ENCODE results near the gene AGAP1. TPM values are rescaled to one million over a fixed set of nuclear protein-coding genes. Genes with fewer than 3 reads are reported as not detected.
A peak's percentile ranks its signal among the peaks of the same experiment; 100 is the strongest.

The AGAP1 gene
- total RNA-seq, 1 donor from 2014 or later = 20.4 TPM

GRCh38 chr2:235514627-235515363, 21.0 kb downstream of the AGAP1 start:
- Mint-ChIP-seq H3K9me3 (peaks cover 27% of the 10 kb centered on the region), H3K4me1 (peaks cover 16% of the 10 kb centered on the region), H3K27ac (no peak overlapping the region), H3K4me3 (no peak overlapping the region), H3K36me3 (peaks cover 19% of the 10 kb centered on the region), H3K27me3 (ENCODE audit: insufficient read depth, low read depth) (peaks cover 2% of the 10 kb centered on the region)
- Histone ChIP-seq H3K4me2 (no peak overlapping the region), H3K9ac (no peak overlapping the region), H3K4me1 (peaks cover 7% of the 10 kb centered on the region), H2AFZ (replicated peaks) (no peak overlapping the region), H3K36me3 (no peaks in the 10 kb centered on the region), H3K4me3 (no peak overlapping the region), H4K20me1 (ENCODE audit: low read depth) (peaks cover 31% of the 10 kb centered on the region), H3K27me3 (no peaks in the 10 kb centered on the region), H3K9me3 (ENCODE audit: low read depth) (no peaks in the 10 kb centered on the region), H3K27ac (no peak overlapping the region), H3K79me2 (ENCODE audit: low read depth) (peaks cover 100% of the 10 kb centered on the region), H3F3A (ENCODE audit: low read depth) (no peaks in the 10 kb centered on the region)
- no peak for TF ChIP-seq EZH2 (IDR thresholded peaks at IDR 0.05)
- TF ChIP-seq CTCF (IDR thresholded peaks at IDR 0.05) = peak; percentile 11
- no peak for DNase-seq (ENCODE audit: low spot score)

GRCh38 chr2:235515364-235515742, 21.5 kb downstream of the AGAP1 start:
- Histone ChIP-seq H4K20me1 (ENCODE audit: low read depth) (peaks cover 25% of the 10 kb centered on the region), H2AFZ (replicated peaks) (no peak overlapping the region)
- H3K27ac Mint-ChIP-seq = no peak overlapping the region

GRCh38 chr2:235515821-235516220, 22.0 kb downstream of the AGAP1 start:
- no peak overlapping the region for H3K27ac Mint-ChIP-seq

More at GRCh38 chr2:235515364-235515742, 21.5 kb downstream of the AGAP1 start:
- Histone ChIP-seq H3K79me2 (ENCODE audit: low read depth) (peaks cover 100% of the 10 kb centered on the region), H3K9ac (no peak overlapping the region), H3K4me2 (no peak overlapping the region), H3K27me3 (no peaks in the 10 kb centered on the region), H3K27ac (no peak overlapping the region), H3K4me1 (peaks cover 11% of the 10 kb centered on the region), H3K4me3 (no peak overlapping the region), H3K9me3 (ENCODE audit: low read depth) (no peaks in the 10 kb centered on the region), H3F3A (ENCODE audit: low read depth) (no peaks in the 10 kb centered on the region), H3K36me3 (no peaks in the 10 kb centered on the region)
- Mint-ChIP-seq H3K4me1 (peaks cover 15% of the 10 kb centered on the region), H3K27me3 (ENCODE audit: insufficient read depth, low read depth) (peaks cover 2% of the 10 kb centered on the region), H3K4me3 (no peak overlapping the region), H3K9me3 (peaks cover 31% of the 10 kb centered on the region), H3K36me3 (peaks cover 23% of the 10 kb centered on the region)
- TF ChIP-seq EZH2phosphoT487 (IDR thresholded peaks at IDR 0.05) (no peak), EZH2 (IDR thresholded peaks at IDR 0.05) (no peak), CTCF (IDR thresholded peaks at IDR 0.05) (no peak)
- DNase-seq (ENCODE audit: low spot score) = no peak

More at GRCh38 chr2:235515821-235516220, 22.0 kb downstream of the AGAP1 start:
- Histone ChIP-seq H3K79me2 (ENCODE audit: low read depth) (peaks cover 100% of the 10 kb centered on the region), H3K9me3 (ENCODE audit: low read depth) (no peaks in the 10 kb centered on the region), H3K4me1 (peaks cover 12% of the 10 kb centered on the region), H4K20me1 (ENCODE audit: low read depth) (peaks cover 21% of the 10 kb centered on the region), H3K4me3 (no peak overlapping the region), H3F3A (ENCODE audit: low read depth) (no peaks in the 10 kb centered on the region), H3K27ac (no peak overlapping the region), H3K4me2 (no peak overlapping the region), H3K9ac (no peak overlapping the region), H3K36me3 (no peaks in the 10 kb centered on the region), H2AFZ (replicated peaks) (no peak overlapping the region), H3K27me3 (no peaks in the 10 kb centered on the region)
- no peak for TF ChIP-seq EZH2phosphoT487 (IDR thresholded peaks at IDR 0.05)
- no peak for TF ChIP-seq CTCF (IDR thresholded peaks at IDR 0.05)
- no peak for TF ChIP-seq EZH2 (IDR thresholded peaks at IDR 0.05)
- Mint-ChIP-seq H3K9me3 (peaks cover 35% of the 10 kb centered on the region), H3K4me3 (no peak overlapping the region), H3K36me3 (peaks cover 25% of the 10 kb centered on the region), H3K4me1 (peaks cover 11% of the 10 kb centered on the region), H3K27me3 (ENCODE audit: insufficient read depth, low read depth) (peaks cover 2% of the 10 kb centered on the region)
- no peak for DNase-seq (ENCODE audit: low spot score)

All from neural progenitor cell (in vitro differentiated cells).